GM19099 (cell line): ENCODE results near the gene EYA4.

Experiments used
- POLR2A ChIP-seq: IDR thresholded peaks from 3 replicates; pipeline ENCODE4 v1.6.1; 2011; ENCODE audit warnings: low read depth; ENCODE audit not compliant: insufficient read length; ENCODE audit errors: extremely low read depth

The EYA4 gene

GRCh38 chr6:133341607-133342158, 100.5 kb downstream of the EYA4 start:
- TF ChIP-seq POLR2A: no peak

- no peak for TF ChIP-seq POLR2A
Measured at GRCh38 chr6:133343220-133343619, 102.1 kb downstream of the EYA4 start.

- no peak for TF ChIP-seq POLR2A
Measured at GRCh38 chr6:133348846-133349245, 107.7 kb downstream of the EYA4 start.

- TF ChIP-seq POLR2A: no peak
Measured at GRCh38 chr6:133350928-133351327, 109.8 kb downstream of the EYA4 start.

- TF ChIP-seq POLR2A: no peak
Measured at GRCh38 chr6:133352046-133352445, 110.9 kb downstream of the EYA4 start.

GRCh38 chr6:133353061-133353460, 111.9 kb downstream of the EYA4 start:
- no peak for TF ChIP-seq POLR2A

GRCh38 chr6:133355922-133356321, 114.8 kb downstream of the EYA4 start:
- no peak for TF ChIP-seq POLR2A

GRCh38 chr6:133358574-133359150, 117.5 kb downstream of the EYA4 start:
- no peak for TF ChIP-seq POLR2A

- no peak for TF ChIP-seq POLR2A
Measured at GRCh38 chr6:133359256-133359655, 118.1 kb downstream of the EYA4 start.

- TF ChIP-seq POLR2A: no peak
Measured at GRCh38 chr6:133359760-133360159, 118.6 kb downstream of the EYA4 start.

GRCh38 chr6:133360194-133360593, 119.0 kb downstream of the EYA4 start:
- no peak for TF ChIP-seq POLR2A

GRCh38 chr6:133362813-133363212, 121.7 kb downstream of the EYA4 start:
- no peak for TF ChIP-seq POLR2A

- TF ChIP-seq POLR2A: no peak
Measured at GRCh38 chr6:133368664-133369063, 127.5 kb downstream of the EYA4 start.

GRCh38 chr6:133369773-133370272, 128.7 kb downstream of the EYA4 start:
- no peak for TF ChIP-seq POLR2A

GRCh38 chr6:133376743-133377142, 135.6 kb downstream of the EYA4 start:
- no peak for TF ChIP-seq POLR2A

GRCh38 chr6:133377219-133377618, 136.1 kb downstream of the EYA4 start:
- no peak for TF ChIP-seq POLR2A

GRCh38 chr6:133380047-133380446, 138.9 kb downstream of the EYA4 start:
- TF ChIP-seq POLR2A: no peak
